Activated B cell treated with CpG ODN at 0.5 μM for 24 hours (primary cell): ENCODE results near the gene FILIP1. TPM values are rescaled to one million over a fixed set of nuclear protein-coding genes. Genes with fewer than 3 reads are reported as not detected.

ENCODE experiments used
- ATAC-seq: fragments of 200-7000 bp; cut with Tn5 transposase; one replicate; pipeline ENCODE4 v1.10.0; 2021; ENCODE audit warnings: low read depth, mild to moderate bottlenecking, moderate library complexity
- CTCF ChIA-PET: fragments of 350-600 bp; sonication (Branson Sonifier 250); formaldehyde crosslinking; loops from one replicate; lab custom pipeline; 2021; ENCODE audit warnings: antibody characterized with exemption; lab: Charles Lee
- POLR2A ChIA-PET: fragments of 350-600 bp; sonication (Branson Sonifier 250); formaldehyde crosslinking; loops from one replicate; lab custom pipeline; 2021; ENCODE audit warnings: antibody characterized with exemption; lab: Charles Lee
- DNase-seq: peaks from one replicate; pipeline ENCODE4 v3.0.0; 2022
- H3K27ac Mint-ChIP-seq: one replicate; pipeline ENCODE4 v1.8.0; 2020; ENCODE audit warnings: mixed read lengths
- H3K27me3 Mint-ChIP-seq: one replicate; pipeline ENCODE4 v1.8.0; 2021; ENCODE audit warnings: mixed read lengths
- H3K36me3 Mint-ChIP-seq: one replicate; pipeline ENCODE4 v1.8.0; 2021; ENCODE audit warnings: low read depth, mixed read lengths
- H3K4me1 Mint-ChIP-seq: one replicate; pipeline ENCODE4 v1.8.0; 2021; ENCODE audit warnings: mixed read lengths
- H3K4me3 Mint-ChIP-seq: one replicate; pipeline ENCODE4 v1.8.0; 2020; ENCODE audit warnings: mild to moderate bottlenecking, mixed read lengths
- H3K9me3 Mint-ChIP-seq: one replicate; pipeline ENCODE4 v1.8.0; 2020; ENCODE audit warnings: mixed read lengths
- intact Hi-C: fragments of 100-400 bp; cut with micrococcal nuclease; formaldehyde crosslinking; loops from one replicate; pipeline ENCODE4 v1.15.1; 2024
- total RNA-seq: library from RNA; stranded (reverse); gene quantifications from 2 replicates; pipeline ENCODE4 v1.2.3, GENCODE V29; 2022
- TF ChIP-seq, protein P1 (sequence below): fragments of 200-600 bp; IDR thresholded peaks from one replicate; pipeline ENCODE4 v1.8.0; 2022; ENCODE audit warnings: antibody characterized with exemption, mild to moderate bottlenecking

Gene FILIP1
- total RNA-seq, 1 donor from 2014 or later, result not detected

DNA sequence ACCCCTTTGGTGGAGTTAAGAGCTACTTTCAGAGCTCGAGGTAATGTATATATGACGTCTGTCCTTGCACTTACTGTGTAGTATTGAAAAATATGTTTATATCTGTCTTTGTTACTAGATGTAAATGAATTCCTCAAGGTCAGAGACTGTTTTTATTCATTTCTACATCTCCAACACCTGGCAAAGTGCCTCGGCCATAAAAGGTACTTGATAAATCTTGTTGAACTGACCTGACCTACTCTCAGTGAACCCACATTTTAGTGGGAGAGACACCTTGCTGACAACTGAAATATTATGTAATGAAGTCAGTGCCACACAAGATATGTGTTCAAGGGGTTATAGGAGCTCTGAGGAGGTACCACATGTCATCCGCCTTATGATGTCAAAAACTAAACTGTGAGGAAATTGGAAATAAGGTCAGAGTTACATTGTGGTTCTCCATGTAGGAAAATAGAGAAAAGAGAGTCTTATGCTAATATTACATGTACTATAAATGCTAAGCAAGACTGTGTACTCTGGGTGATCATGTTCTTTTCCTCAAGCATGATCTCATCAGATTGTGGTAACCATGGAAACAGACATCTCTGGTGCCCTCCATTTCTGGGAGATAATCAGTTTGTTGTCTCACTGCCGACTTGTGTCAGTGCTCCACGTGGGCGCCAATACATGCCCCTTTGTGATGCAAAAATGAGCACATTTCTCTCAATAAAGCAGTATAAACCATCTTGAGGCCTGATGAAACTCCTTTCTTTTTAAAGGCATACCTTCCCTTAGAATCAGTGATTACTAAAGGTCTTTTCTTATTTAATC is 203.3 kb downstream of the FILIP1 start:
- Mint-ChIP-seq H3K36me3 (peaks cover 2% of the 10 kb centered on the region), H3K27me3 (no peaks in the 10 kb centered on the region), H3K9me3 (no peaks in the 10 kb centered on the region), H3K27ac (no peak overlapping the region), H3K4me1 (peaks cover 8% of the 10 kb centered on the region), H3K4me3 (no peak overlapping the region)
- DNase-seq, result no peak
- ATAC-seq, result no peak
- ChIA-PET POLR2A (no interaction called here), CTCF (interaction anchor here (0.6 kb wide), 1 partner anchor 1551 kb away, joined by 3 read pairs; no protein-coding TSS in a partner anchor)
- TF ChIP-seq, protein P1, sequence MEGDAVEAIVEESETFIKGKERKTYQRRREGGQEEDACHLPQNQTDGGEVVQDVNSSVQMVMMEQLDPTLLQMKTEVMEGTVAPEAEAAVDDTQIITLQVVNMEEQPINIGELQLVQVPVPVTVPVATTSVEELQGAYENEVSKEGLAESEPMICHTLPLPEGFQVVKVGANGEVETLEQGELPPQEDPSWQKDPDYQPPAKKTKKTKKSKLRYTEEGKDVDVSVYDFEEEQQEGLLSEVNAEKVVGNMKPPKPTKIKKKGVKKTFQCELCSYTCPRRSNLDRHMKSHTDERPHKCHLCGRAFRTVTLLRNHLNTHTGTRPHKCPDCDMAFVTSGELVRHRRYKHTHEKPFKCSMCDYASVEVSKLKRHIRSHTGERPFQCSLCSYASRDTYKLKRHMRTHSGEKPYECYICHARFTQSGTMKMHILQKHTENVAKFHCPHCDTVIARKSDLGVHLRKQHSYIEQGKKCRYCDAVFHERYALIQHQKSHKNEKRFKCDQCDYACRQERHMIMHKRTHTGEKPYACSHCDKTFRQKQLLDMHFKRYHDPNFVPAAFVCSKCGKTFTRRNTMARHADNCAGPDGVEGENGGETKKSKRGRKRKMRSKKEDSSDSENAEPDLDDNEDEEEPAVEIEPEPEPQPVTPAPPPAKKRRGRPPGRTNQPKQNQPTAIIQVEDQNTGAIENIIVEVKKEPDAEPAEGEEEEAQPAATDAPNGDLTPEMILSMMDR, result no peak
- intact Hi-C loops, result no loop called here

DNA sequence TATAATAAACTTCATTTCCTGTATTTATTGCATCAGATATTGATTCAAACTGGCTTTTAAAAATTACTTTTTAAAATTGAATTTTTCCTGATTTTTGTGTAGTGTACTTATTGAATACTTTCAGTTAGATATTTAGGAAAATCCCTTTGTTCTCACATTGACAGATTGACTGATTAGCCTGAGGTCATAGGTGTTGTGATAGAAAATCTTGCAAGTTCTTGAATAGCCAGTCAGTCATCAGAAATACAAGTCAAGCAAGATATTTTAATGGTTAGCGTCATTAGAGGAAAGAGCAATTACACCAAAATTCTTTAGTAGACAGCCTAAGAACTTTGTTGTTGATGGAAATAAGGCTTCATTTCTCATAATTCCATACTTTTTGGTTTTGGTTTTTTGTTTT is 205.6 kb downstream of the FILIP1 start:
- intact Hi-C loops, result no loop called here
- Mint-ChIP-seq H3K27ac (no peak overlapping the region), H3K4me1 (peaks cover 8% of the 10 kb centered on the region), H3K9me3 (no peaks in the 10 kb centered on the region), H3K36me3 (peaks cover 2% of the 10 kb centered on the region), H3K4me3 (no peak overlapping the region), H3K27me3 (no peaks in the 10 kb centered on the region)
- TF ChIP-seq, protein P1, result no peak
- ATAC-seq (no peak), DNase-seq (no peak)
- CTCF ChIA-PET, result interaction anchor here (1.2 kb wide), 1 partner anchor 9 kb away, joined by 3 read pairs; no protein-coding TSS in a partner anchor
- POLR2A ChIA-PET, result no interaction called here

DNA sequence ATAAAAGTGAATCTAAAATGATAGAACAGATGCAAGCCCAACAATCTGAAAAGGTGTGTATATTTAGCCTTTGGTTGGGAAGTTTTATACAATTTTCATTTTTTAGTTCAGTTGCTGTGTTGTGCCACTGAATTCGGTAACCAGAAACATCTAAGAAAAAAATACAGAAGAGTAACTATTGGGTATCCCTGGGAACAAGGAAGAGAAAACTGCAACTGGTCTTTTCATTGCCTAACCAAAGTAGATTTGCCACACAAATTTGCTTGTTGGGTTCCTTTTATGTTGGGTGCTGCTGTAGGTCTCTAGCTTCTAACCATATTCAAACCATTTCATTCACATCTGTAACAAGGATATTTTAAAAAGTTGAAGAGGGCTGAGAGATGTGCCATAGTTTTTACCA is 206.2 kb downstream of the FILIP1 start:
- TF ChIP-seq, protein P1, result no peak
- ATAC-seq, result no peak
- intact Hi-C loops, result no loop called here
- Mint-ChIP-seq H3K27ac (no peak overlapping the region), H3K4me1 (peaks cover 8% of the 10 kb centered on the region), H3K36me3 (peaks cover 2% of the 10 kb centered on the region), H3K4me3 (no peak overlapping the region), H3K9me3 (no peaks in the 10 kb centered on the region), H3K27me3 (no peaks in the 10 kb centered on the region)
- ChIA-PET CTCF (interaction anchor here (1.2 kb wide), 1 partner anchor 10 kb away, joined by 3 read pairs; no protein-coding TSS in a partner anchor), POLR2A (no interaction called here)
- DNase-seq, result no peak

DNA sequence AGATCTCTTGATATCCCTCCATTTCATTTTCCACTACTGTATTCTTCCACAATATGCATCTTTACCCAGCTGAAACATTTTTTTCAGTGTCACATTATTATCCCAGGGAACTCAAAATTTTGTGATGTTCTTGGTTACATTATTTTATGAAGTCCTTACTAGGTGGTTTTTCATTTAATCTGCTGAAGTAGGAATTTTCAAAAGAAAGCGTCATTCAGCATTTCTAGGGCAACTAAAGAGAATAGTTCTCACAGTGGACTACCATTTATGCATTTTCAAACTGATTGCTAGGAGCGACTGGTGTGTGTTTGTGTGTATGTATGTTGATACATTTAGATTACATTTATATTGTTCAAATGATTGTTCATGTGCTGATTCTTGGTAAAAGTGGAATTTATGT is 206.6 kb downstream of the FILIP1 start:
- ChIA-PET POLR2A (no interaction called here), CTCF (interaction anchor here (1.2 kb wide), 1 partner anchor 10 kb away, joined by 3 read pairs; no protein-coding TSS in a partner anchor)
- H3K27ac Mint-ChIP-seq, result no peak overlapping the region
- DNase-seq (no peak), ATAC-seq (no peak)
- intact Hi-C loops, result no loop called here
- H3K9me3 Mint-ChIP-seq, result no peaks in the 10 kb centered on the region
- TF ChIP-seq, protein P1, result no peak
- peaks cover 2% of the 10 kb centered on the region for H3K36me3 Mint-ChIP-seq
- H3K27me3 Mint-ChIP-seq, result no peaks in the 10 kb centered on the region
- H3K4me3 Mint-ChIP-seq, result no peak overlapping the region
- peaks cover 10% of the 10 kb centered on the region for H3K4me1 Mint-ChIP-seq

DNA sequence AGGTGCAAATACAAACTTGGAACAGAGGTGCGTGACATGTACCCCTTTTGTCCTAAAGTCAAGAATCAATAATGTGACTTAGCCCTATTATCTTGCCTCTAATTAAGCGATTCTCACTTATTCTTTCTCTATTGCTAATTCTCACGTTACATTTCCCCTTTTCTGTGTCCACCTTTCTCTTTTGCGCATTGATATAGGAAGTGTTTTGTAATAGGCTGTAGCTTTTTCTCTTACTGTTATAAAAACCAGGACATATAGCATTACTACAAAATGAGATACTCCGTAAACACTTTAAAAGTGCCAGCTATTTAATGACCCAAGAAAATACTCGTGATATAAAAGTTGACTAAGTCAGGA is 208.3 kb downstream of the FILIP1 start:
- CTCF ChIA-PET, result interaction anchor here (1.0 to 3.3 kb wide), 3 partner anchors 15 to 76 kb away, joined by 3 to 10 read pairs (median 4); no protein-coding TSS in a partner anchor
- POLR2A ChIA-PET, result interaction anchor here (1.3 to 3.3 kb wide), 5 partner anchors 42 to 1632 kb away, joined by 3 to 36 read pairs (median 6); partner anchors contain the start of genes COX7A2, SENP6 and SLC17A5
- no peak for DNase-seq
- no peak overlapping the region for H3K27ac Mint-ChIP-seq
- H3K4me1 Mint-ChIP-seq, result peaks cover 22% of the 10 kb centered on the region
- intact Hi-C loops, result loop anchor here (1.0 to 2.0 kb wide), 4 partner anchors 12 to 1762 kb away; no protein-coding TSS in a partner anchor
- TF ChIP-seq, protein P1, result no peak
- no peak overlapping the region for H3K4me3 Mint-ChIP-seq
- ATAC-seq, result no peak
- no peaks in the 10 kb centered on the region for H3K27me3 Mint-ChIP-seq
- H3K9me3 Mint-ChIP-seq, result no peaks in the 10 kb centered on the region
- no peaks in the 10 kb centered on the region for H3K36me3 Mint-ChIP-seq
